SH-SY5Y (cell line): ENCODE measurements around the gene REG3A.

Source experiments
- GATA2 ChIP-seq: IDR thresholded peaks from 2 replicates; pipeline ENCODE4 v1.6.1; 2011; ENCODE audit warnings: mild to moderate bottlenecking, low read depth, low read length
- GATA3 ChIP-seq: IDR thresholded peaks from 2 replicates; pipeline ENCODE4 v1.6.1; 2011; ENCODE audit warnings: low read depth, mild to moderate bottlenecking, low read length, moderate library complexity

- TF ChIP-seq GATA2 (no peak), GATA3 (no peak)
Measured at GRCh38 chr2:79159030-79159429, 523 bp downstream of the REG3A start.
